Right renal cortex interstitium (tissue), 3 donors: Measurements from ENCODE around the gene ALG1L2. TPM values are rescaled to one million over a fixed set of nuclear protein-coding genes. Genes with fewer than 3 reads are reported as not detected.
"Not testable (repeated sequence)": the region's sequence is repeated elsewhere in the genome, so short reads cannot be mapped to it uniquely, and the experiment has no call there.

ENCODE experiments used
- DNase-seq, 3 donors: peaks; one replicate each; pipeline ENCODE4 v3.0.0-alpha.2; 2013; ENCODE audit warnings: low read depth in 3 of 3, low spot score in 2 of 3
- polyA plus RNA-seq, 3 donors: library from polyadenylated mRNA; unstranded; fragments of 120-200 nt; gene quantifications; one replicate each; pipeline ENCODE4 v1.2.1, GENCODE V29; 2013; ENCODE audit not compliant: insufficient read length in 3 of 3

Gene ALG1L2
- polyA plus RNA-seq, 3 donors, result 0.95 to 1.5 (median 1.2) TPM

GRCh38 chr3:130119824-130120223, 38.2 kb downstream of the ALG1L2 start:
- DNase-seq, result not testable (repeated sequence)

GRCh38 chr3:130120291-130120690, 38.7 kb downstream of the ALG1L2 start:
- DNase-seq, result not testable (repeated sequence)

- not testable (repeated sequence) for DNase-seq
These were observed 41.5 kb downstream of the ALG1L2 start for GRCh38 chr3:130122891-130123775.

GRCh38 chr3:130125406-130125805, 43.8 kb downstream of the ALG1L2 start:
- DNase-seq, result not testable (repeated sequence)

GRCh38 chr3:130136337-130136736, 54.7 kb downstream of the ALG1L2 start:
- not testable (repeated sequence) for DNase-seq

GRCh38 chr3:130137685-130138084, 56.1 kb downstream of the ALG1L2 start:
- not testable (repeated sequence) for DNase-seq

GRCh38 chr3:130138992-130139391, 57.4 kb downstream of the ALG1L2 start:
- DNase-seq, result not testable (repeated sequence)

- DNase-seq, result not testable (repeated sequence)
These were observed 59.1 kb downstream of the ALG1L2 start for GRCh38 chr3:130140756-130141155.

- DNase-seq, result not testable (repeated sequence)
These were observed 62.2 kb downstream of the ALG1L2 start for GRCh38 chr3:130143648-130144327.

GRCh38 chr3:130144328-130144650, 62.7 kb downstream of the ALG1L2 start:
- DNase-seq, result not testable (repeated sequence)

GRCh38 chr3:130145456-130145855, 63.8 kb downstream of the ALG1L2 start:
- not testable (repeated sequence) for DNase-seq

GRCh38 chr3:130146465-130146864, 64.8 kb downstream of the ALG1L2 start:
- DNase-seq, result not testable (repeated sequence)

Other genes starting within 250 kb of the ALG1L2 start
- gene TMCC1, start 188.1 kb upstream of the ALG1L2 start, polyA plus RNA-seq, result 10 to 100 TPM; 22.8 to 24.6 (median 23.5) TPM
- under 1 TPM; 0.11 to 0.21 (median 0.11) TPM for gene TRH, start 107.1 kb upstream of the ALG1L2 start, polyA plus RNA-seq